ENCODE data around the gene PITPNM3. TPM values are rescaled to one million over a fixed set of nuclear protein-coding genes. Genes with fewer than 3 reads are reported as not detected.
"Not testable (repeated sequence)": the region's sequence is repeated elsewhere in the genome, so short reads cannot be mapped to it uniquely, and the experiment has no call there.

Gene PITPNM3
- total RNA-seq = under 1 TPM; 0.70 to 0.81 TPM

DNA sequence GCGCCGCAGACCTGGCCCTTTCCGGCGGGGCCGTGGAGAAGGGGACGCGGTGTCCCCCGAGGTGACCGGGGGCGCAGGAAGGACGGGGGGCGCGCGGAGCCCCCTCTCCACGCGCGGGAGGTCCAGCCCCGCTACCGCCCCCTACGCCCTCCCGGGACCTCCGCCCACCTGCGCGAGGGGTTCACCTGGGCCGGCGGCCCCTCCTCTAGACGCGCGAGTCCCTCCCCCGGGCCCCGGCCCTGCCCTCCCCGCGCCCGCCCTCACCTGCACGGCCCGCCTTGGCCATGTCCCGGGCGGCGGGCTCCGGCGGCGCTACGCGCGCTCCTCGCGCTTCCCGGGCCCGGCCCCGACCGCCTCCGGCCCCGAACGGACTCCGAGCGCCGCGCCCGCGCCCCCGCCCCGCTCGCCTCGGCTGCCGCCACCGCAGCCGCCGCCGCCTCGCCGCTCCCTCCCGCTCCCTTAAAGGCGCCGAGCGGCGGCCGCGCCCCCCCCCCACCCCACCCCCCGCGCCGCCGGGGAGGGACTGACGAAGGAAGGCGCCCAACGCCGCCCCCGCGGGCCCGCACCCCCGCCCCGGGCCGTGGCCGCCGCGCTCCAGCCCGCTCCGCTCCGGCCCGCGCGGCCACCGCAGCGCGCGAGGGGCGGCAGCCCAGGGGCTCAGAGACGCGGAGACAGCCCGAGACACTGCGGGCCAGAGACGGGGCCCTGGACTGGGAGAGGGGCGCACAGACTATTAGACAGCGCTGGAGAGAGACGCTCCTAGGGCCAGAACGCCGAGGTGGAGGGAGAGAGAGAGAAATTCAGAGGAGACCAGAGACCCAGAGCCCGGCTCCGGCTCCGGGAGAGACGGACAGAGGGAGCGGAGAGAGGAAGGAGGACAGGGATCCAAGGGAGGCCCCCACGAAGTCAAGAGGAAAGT, at the start of gene PITPNM3:
Gene PITPNM3, minus strand, starts transcription at position 435 of the 919 bp plus-strand sequence. Its CDS starts 149 bp downstream, at position 286.
- H3K4me1 Mint-ChIP-seq (ENCODE audit: low read depth) = peaks cover 9% of the 10 kb centered on the region
- H3K36me3 Mint-ChIP-seq (ENCODE audit: insufficient read depth in 2 of 2) = no peaks in the 10 kb centered on the region
- peak within 1 kb of the TSS; percentile 78 to 80 for H3K4me3 Mint-ChIP-seq
- peak in 1 of 2 donors; percentile 8 for DNase-seq
- H3K9me3 Mint-ChIP-seq = no peaks in the 10 kb centered on the region
- no peak within 1 kb of the TSS for H3K27ac Mint-ChIP-seq
- peak; percentile 12 to 27 for ATAC-seq (replicated peaks in 1 of 2)
- H3K27me3 Mint-ChIP-seq (ENCODE audit: low read depth) = peaks cover 49% of the 10 kb centered on the region

DNA sequence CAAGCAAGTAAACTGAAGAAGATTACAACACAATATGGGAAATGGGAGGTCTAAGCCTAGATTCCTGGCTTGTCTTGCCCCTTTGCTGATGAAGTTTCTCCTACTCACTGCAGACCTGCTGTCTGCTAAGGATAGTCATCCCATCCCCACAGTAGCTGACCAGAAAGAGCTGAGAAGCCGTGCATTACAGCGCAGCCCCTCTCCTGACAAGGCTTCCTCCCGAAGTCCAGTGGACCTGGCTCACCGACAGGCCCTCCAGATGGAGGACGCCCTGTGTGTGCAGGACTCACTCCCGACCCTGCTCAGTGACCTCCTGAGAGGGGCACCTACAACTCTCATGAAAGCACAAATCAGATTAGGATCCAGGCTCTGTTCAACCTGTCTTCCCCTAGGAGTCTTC, 48.8 kb upstream of the PITPNM3 start:
- Mint-ChIP-seq H3K27me3 (ENCODE audit: low read depth) (no peaks in the 10 kb centered on the region), H3K9me3 (no peaks in the 10 kb centered on the region), H3K4me1 (ENCODE audit: low read depth) (no peaks in the 10 kb centered on the region), H3K27ac (no peak overlapping the region), H3K36me3 (ENCODE audit: insufficient read depth in 2 of 2) (peaks cover 3 to 11% of the 10 kb centered on the region in 2 donors), H3K4me3 (no peak overlapping the region)
- no peak for DNase-seq
- no peak for ATAC-seq (replicated peaks in 1 of 2)

DNA sequence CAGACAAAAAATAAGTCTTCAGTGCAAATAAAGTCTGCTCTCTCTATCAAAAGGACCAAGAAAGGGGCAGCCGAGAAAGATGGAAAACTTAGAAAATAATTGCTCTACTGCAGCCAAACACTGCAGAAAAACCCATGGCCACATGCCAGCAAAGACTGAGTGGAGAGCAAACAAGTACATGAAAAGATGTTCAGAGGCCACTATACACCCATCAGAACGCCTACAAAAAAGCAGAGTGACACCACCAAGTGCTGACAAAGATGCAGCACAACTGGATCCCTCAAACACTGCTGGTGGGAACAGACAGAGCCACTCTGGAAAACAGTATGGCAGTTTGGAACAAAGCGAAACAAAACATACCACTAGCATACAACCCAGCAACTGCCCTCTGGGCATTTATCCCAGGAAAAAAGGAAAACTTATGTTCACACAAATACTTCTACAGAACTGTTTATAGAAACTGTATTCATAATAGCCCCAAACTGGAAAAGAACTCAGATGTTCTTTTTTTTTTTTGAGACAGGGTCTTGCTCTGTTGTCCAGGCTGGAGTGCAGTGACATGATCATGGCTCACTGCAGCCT, 47.5 kb upstream of the PITPNM3 start:
- H3K4me3 Mint-ChIP-seq = no peak overlapping the region
- peaks cover 3 to 8% of the 10 kb centered on the region in 2 donors for H3K36me3 Mint-ChIP-seq (ENCODE audit: insufficient read depth in 2 of 2)
- ATAC-seq (replicated peaks in 1 of 2) = no peak
- H3K27me3 Mint-ChIP-seq (ENCODE audit: low read depth) = no peaks in the 10 kb centered on the region
- no peak for DNase-seq
- no peaks in the 10 kb centered on the region for H3K9me3 Mint-ChIP-seq
- no peak overlapping the region for H3K27ac Mint-ChIP-seq
- H3K4me1 Mint-ChIP-seq (ENCODE audit: low read depth) = no peaks in the 10 kb centered on the region

DNA sequence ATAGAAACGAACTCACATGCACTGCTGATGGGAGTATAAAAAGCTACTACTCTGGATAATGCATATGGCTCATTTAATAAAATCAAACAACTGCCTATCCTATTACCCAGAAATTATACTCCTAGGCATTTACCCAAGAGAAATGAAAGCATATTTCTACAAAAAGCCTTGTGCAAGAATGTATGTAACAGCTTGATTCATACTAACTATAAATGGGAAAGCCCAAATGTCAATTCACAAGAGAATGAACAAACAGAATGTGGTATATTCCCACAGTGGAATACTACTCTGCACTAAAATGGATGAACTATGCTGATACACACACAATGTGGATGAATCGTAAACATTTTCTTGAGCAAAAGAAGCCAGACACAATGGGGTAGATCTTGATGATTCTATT, 45.8 kb upstream of the PITPNM3 start:
- ATAC-seq (replicated peaks in 1 of 2) = no peak
- H3K4me3 Mint-ChIP-seq = no peak overlapping the region
- H3K27me3 Mint-ChIP-seq (ENCODE audit: low read depth) = no peaks in the 10 kb centered on the region
- H3K36me3 Mint-ChIP-seq (ENCODE audit: insufficient read depth in 2 of 2) = peaks cover 3 to 12% of the 10 kb centered on the region in 2 donors
- no peaks in the 10 kb centered on the region for H3K4me1 Mint-ChIP-seq (ENCODE audit: low read depth)
- H3K27ac Mint-ChIP-seq = no peak overlapping the region
- H3K9me3 Mint-ChIP-seq = no peaks in the 10 kb centered on the region
- no peak for DNase-seq

DNA sequence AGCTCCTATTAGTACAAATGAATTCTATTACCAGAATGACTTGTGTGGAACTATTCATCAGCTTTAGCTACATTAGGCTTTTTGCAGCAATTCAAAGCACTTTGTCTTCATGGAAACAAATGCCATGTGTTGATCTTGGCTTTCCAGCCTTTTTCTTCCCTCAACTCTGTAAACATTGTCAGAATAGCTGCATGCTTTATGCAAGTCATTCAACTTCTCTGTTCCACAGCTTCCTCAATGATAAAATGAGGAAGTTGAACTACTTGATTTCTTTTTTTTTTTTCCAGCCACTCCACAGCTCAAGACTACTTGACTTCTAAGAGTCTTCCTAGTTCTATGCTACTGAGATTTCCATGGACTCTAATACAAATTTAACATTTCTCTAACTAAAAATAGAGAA, 43.0 kb upstream of the PITPNM3 start:
- H3K9me3 Mint-ChIP-seq = no peaks in the 10 kb centered on the region
- H3K27me3 Mint-ChIP-seq (ENCODE audit: low read depth) = no peaks in the 10 kb centered on the region
- ATAC-seq (replicated peaks in 1 of 2) (no peak), DNase-seq (no peak)
- no peak overlapping the region for H3K27ac Mint-ChIP-seq
- H3K4me3 Mint-ChIP-seq = no peak overlapping the region
- H3K36me3 Mint-ChIP-seq (ENCODE audit: insufficient read depth in 2 of 2) = peaks cover 5 to 10% of the 10 kb centered on the region in 2 donors
- no peaks in the 10 kb centered on the region for H3K4me1 Mint-ChIP-seq (ENCODE audit: low read depth)

DNA sequence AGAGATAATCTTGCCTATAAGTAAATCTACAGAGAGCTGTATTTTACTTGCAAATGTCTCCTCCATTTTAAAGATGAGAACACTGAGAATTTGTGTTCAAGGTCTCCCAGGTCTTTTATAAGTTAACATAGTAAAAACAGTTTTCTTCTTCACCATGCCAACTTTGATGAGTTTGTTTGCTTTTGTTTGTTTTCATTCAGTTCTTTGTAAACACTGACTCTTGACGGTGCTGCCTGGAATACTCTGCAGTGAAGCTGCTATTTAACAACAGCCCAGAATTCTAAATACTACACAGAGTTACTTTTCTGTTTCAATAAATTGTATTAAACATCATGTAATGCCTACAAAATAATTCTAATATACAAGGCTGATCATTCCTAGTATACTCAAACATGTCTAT, 41.4 kb upstream of the PITPNM3 start:
- no peak overlapping the region for H3K4me3 Mint-ChIP-seq
- H3K36me3 Mint-ChIP-seq (ENCODE audit: insufficient read depth in 2 of 2) = peaks cover 5 to 10% of the 10 kb centered on the region in 2 donors
- ATAC-seq (replicated peaks in 1 of 2) (no peak), DNase-seq (no peak)
- no peaks in the 10 kb centered on the region for H3K4me1 Mint-ChIP-seq (ENCODE audit: low read depth)
- no peaks in the 10 kb centered on the region for H3K27me3 Mint-ChIP-seq (ENCODE audit: low read depth)
- no peak overlapping the region for H3K27ac Mint-ChIP-seq
- H3K9me3 Mint-ChIP-seq = no peaks in the 10 kb centered on the region

DNA sequence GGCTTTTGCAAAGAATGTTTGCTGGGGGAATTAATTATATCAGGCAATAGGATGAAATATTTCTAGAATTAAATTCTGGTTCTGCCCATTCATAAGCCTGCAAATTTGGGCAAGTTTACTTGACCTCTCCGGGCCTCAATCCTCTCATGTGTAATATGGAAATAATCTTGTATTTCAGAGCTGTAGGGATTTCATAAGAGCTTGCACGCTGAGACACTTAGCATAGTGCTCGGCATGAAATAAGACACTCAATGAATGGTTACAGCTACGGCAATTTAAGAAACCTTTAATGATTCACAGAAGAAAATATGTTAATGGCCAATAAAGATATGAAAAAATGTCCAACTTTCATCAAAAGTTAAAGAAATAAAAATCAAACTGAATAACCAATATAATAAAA, 40.6 kb upstream of the PITPNM3 start:
- ATAC-seq (replicated peaks in 1 of 2) = no peak
- no peak overlapping the region for H3K4me3 Mint-ChIP-seq
- peaks cover 6 to 9% of the 10 kb centered on the region in 2 donors for H3K36me3 Mint-ChIP-seq (ENCODE audit: insufficient read depth in 2 of 2)
- no peaks in the 10 kb centered on the region for H3K9me3 Mint-ChIP-seq
- H3K27me3 Mint-ChIP-seq (ENCODE audit: low read depth) = no peaks in the 10 kb centered on the region
- no peak for DNase-seq
- H3K27ac Mint-ChIP-seq = no peak overlapping the region
- peaks cover 1% of the 10 kb centered on the region for H3K4me1 Mint-ChIP-seq (ENCODE audit: low read depth)

DNA sequence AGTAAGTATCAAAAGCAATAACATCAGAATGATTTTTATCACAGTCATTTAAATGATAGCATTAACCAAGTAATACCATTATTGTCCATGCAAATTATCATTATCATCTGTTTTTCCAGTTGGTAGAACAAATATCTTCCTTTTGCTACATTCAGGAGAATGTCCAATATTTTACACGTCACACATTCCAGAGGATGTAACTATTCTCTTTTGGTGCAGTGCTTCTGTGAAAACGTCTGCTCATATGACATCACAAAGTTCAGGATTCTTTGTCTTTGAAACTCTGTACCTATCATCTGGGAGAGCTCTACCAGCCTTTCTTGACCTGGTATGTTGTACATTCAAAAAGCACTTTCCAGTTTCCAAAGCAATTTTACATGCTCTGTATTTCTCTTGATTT, 40.2 kb upstream of the PITPNM3 start:
- H3K36me3 Mint-ChIP-seq (ENCODE audit: insufficient read depth in 2 of 2) = peaks cover 8 to 9% of the 10 kb centered on the region in 2 donors
- H3K4me1 Mint-ChIP-seq (ENCODE audit: low read depth) = peaks cover 4% of the 10 kb centered on the region
- H3K4me3 Mint-ChIP-seq = no peak overlapping the region
- no peak for DNase-seq
- no peaks in the 10 kb centered on the region for H3K9me3 Mint-ChIP-seq
- no peaks in the 10 kb centered on the region for H3K27me3 Mint-ChIP-seq (ENCODE audit: low read depth)
- no peak for ATAC-seq (replicated peaks in 1 of 2)
- no peak overlapping the region for H3K27ac Mint-ChIP-seq

DNA sequence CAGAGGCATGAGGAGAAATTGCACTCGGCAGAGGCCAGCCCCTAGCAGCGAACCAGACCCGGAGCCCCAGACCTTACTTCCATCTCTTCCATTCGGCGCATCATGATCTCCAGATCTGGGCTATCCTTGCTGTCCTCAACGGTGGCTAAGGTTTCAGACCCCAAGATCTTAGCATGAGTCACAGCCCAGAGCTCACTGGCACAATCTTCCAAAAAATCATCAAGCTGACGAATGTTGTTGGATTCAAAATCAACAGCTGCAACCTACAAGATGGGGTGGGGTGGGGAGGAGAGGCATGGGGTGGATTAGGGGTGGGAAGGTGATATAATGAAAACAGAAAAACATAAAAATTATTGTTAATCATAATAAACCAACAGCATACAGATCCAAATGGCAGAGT, 39.7 kb upstream of the PITPNM3 start:
- no peaks in the 10 kb centered on the region for H3K27me3 Mint-ChIP-seq (ENCODE audit: low read depth)
- H3K4me3 Mint-ChIP-seq = no peak overlapping the region
- DNase-seq = no peak
- no peak overlapping the region for H3K27ac Mint-ChIP-seq
- H3K9me3 Mint-ChIP-seq = no peaks in the 10 kb centered on the region
- no peak for ATAC-seq (replicated peaks in 1 of 2)
- peaks cover 4% of the 10 kb centered on the region for H3K4me1 Mint-ChIP-seq (ENCODE audit: low read depth)
- H3K36me3 Mint-ChIP-seq (ENCODE audit: insufficient read depth in 2 of 2) = peaks cover 8 to 9% of the 10 kb centered on the region in 2 donors

DNA sequence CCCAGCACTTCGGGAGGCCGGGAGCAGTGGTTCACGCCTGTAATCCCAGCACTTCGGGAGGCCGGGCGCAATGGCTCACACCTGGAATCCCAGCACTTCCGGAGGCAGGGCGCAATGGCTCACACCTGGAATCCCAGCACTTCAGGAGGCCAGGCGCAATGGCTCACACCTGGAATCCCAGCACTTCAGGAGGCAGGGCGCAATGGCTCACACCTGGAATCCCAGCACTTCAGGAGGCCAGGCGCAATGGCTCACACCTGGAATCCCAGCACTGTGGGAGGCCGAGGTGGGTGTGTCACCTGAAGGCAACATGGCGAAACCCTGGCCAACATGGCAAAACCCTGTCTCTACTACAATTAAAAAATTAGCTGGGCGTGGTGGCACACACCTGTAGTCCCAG, 37.0 kb upstream of the PITPNM3 start:
- not testable (repeated sequence) for ATAC-seq (replicated peaks in 1 of 2); H3K4me1 Mint-ChIP-seq (ENCODE audit: low read depth); DNase-seq; H3K27me3 Mint-ChIP-seq (ENCODE audit: low read depth); H3K4me3 Mint-ChIP-seq; H3K9me3 Mint-ChIP-seq; H3K27ac Mint-ChIP-seq
- peaks cover 6 to 11% of the 10 kb centered on the region in 2 donors for H3K36me3 Mint-ChIP-seq (ENCODE audit: insufficient read depth in 2 of 2)

DNA sequence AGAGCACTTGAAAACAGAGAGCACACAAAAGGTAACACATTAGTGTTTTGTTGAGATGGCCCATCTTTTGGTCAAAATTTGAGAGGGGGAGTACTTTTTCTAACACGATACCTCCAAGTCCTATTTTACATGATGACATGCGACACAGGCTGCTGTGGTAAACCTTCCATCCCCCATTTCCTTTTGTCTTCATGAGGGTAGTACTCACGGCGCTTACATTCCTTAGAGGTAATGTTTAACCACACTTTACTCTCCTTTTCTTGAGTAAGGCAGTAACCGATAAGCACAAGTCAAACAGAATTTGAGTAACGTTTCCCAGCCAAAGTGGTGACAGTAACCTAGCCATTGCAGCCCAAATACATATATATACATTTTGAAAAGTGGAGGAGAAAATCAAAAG, 35.8 kb upstream of the PITPNM3 start:
- Mint-ChIP-seq H3K27ac (no peak overlapping the region), H3K27me3 (ENCODE audit: low read depth) (no peaks in the 10 kb centered on the region), H3K4me3 (no peak overlapping the region), H3K4me1 (ENCODE audit: low read depth) (peaks cover 4% of the 10 kb centered on the region), H3K36me3 (ENCODE audit: insufficient read depth in 2 of 2) (peaks cover 8 to 19% of the 10 kb centered on the region in 2 donors), H3K9me3 (no peaks in the 10 kb centered on the region)
- ATAC-seq (replicated peaks in 1 of 2) (peak in 1 of 2 donors; percentile 41), DNase-seq (no peak)

DNA sequence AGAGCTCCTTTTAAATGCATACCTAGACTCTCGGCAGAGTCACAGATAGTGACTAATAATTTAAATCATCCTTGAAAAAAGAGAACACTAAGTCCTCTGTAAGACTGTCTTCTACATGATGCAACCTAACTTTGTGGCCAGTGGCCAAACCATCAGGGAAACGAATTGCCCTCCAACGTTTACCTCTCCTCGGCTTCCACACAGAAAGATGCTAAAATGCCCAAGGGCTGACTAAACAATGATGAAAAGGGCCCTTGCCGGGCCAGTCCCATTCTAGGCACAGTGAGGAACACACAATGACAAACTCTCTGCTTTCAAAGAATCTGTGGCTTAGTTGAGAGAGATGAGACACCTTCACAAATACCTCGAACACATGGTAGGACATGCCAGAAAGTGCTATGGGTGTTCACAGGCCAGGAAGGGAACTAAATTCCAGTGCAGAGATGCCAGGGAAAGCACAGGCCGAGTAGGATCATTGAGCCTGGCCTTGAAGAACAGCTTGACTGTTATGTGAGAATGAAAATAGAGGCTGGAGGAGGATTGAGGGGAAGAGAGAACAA, 35.3 kb upstream of the PITPNM3 start:
- Mint-ChIP-seq H3K27me3 (ENCODE audit: low read depth) (no peaks in the 10 kb centered on the region), H3K9me3 (no peaks in the 10 kb centered on the region), H3K4me3 (no peak overlapping the region), H3K36me3 (ENCODE audit: insufficient read depth in 2 of 2) (peaks cover 8 to 20% of the 10 kb centered on the region in 2 donors), H3K4me1 (ENCODE audit: low read depth) (peaks cover 4% of the 10 kb centered on the region), H3K27ac (no peak overlapping the region)
- DNase-seq (no peak), ATAC-seq (replicated peaks in 1 of 2) (peak; percentile 49 to 59)

DNA sequence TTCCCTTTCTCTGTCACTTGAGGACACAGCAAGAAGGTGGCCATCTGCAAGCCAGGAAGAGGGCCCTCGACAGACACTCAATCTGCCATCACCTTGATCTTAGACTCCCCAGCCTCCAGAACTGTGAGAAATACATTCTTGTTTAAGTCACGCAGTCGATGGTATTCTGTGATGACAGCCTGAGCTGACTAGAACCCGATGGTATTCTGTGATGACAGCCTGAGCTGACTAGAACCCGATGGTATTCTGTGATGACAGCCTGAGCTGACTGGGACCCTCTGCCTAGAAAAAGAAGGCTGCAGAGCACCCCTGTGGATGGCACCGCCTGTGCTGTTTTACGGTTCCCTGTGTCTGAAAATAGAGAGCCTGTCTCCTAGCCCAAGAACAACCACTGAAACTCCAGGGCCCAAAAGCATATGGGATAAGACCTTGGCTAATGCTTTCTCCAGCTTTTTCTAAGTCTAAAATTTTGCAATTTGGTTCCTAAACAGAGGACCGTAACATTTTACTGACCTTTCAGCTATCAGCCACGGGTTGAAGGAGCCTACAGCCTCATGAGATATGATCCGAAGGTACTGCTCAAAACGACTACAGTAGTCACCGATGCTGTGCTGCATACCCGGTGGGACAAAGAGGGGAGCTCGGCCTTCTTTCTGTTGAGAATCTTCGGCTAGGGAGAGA, 33.1 kb upstream of the PITPNM3 start:
- peaks cover 0 to 4% of the 10 kb centered on the region in 2 donors for H3K9me3 Mint-ChIP-seq
- no peak overlapping the region for H3K27ac Mint-ChIP-seq
- peaks cover 4% of the 10 kb centered on the region for H3K4me1 Mint-ChIP-seq (ENCODE audit: low read depth)
- ATAC-seq (replicated peaks in 1 of 2) (no peak), DNase-seq (no peak)
- no peak overlapping the region for H3K4me3 Mint-ChIP-seq
- H3K27me3 Mint-ChIP-seq (ENCODE audit: low read depth) = no peaks in the 10 kb centered on the region
- H3K36me3 Mint-ChIP-seq (ENCODE audit: insufficient read depth in 2 of 2) = peaks cover 15 to 37% of the 10 kb centered on the region in 2 donors

Data from activated T-cell treated with anti-CD3 and anti-CD28 coated beads, Interleukin-2, amount 50 U/mL, for 72 hours (primary cell).